HG02973 (cell line): Measurements from ENCODE around the gene SMARCA2.

Experiments
- ATAC-seq: cut with Tn5 transposase; IDR thresholded peaks from one replicate; pipeline ENCODE4 v1.9.1; 2021; ENCODE audit warnings: moderate library complexity; ENCODE audit not compliant: unreplicated experiment

SMARCA2 gene

DNA sequence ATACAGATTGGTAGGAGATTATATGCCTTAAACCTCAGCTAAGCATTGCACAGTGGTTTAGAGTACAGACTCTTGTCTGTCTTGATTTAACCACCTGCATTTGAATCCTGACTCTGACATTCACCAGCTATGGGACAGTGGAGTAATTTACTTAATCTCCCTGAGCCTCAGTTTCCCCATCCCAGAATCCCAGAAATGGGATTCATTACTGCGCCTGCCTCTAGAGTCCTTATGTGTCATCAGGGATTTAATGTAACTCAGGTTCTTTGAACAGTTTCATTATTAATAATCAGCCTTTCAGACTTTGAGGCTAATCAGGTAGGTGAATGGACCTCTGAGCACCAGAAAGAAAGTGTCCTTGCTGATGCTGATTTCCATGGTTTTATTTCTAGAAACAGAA, 149.1 kb downstream of the SMARCA2 start:
- no peak for ATAC-seq

GRCh38 chr9:2166203-2166602, 151.1 kb downstream of the SMARCA2 start:
- ATAC-seq, result no peak

- ATAC-seq, result no peak
Observed at GRCh38 chr9:2169035-2169434, 153.9 kb downstream of the SMARCA2 start.

GRCh38 chr9:2170722-2171121, 155.6 kb downstream of the SMARCA2 start:
- no peak for ATAC-seq

- no peak for ATAC-seq
Observed at GRCh38 chr9:2173170-2173569, 158.0 kb downstream of the SMARCA2 start.

DNA sequence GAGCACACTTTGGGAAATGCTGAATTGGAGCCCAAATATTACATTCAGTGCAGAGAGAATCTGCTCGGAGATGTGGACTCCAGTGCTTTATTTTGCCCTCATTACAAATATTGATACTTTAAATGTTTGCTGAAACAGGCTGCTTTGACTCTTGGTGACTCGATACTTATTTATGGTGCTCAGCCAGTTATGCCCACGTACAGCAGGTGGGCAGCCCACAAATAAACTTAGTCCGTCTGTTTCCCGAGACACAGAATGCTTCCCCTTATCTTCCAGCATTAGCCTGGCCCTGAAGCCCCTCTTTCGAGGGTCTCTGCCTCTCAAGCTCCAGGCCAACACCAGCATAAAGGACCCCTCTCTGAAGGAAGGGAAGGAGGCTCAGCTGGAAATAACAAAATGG, 158.7 kb downstream of the SMARCA2 start:
- no peak for ATAC-seq

GRCh38 chr9:2174306-2174705, 159.2 kb downstream of the SMARCA2 start:
- no peak for ATAC-seq

DNA sequence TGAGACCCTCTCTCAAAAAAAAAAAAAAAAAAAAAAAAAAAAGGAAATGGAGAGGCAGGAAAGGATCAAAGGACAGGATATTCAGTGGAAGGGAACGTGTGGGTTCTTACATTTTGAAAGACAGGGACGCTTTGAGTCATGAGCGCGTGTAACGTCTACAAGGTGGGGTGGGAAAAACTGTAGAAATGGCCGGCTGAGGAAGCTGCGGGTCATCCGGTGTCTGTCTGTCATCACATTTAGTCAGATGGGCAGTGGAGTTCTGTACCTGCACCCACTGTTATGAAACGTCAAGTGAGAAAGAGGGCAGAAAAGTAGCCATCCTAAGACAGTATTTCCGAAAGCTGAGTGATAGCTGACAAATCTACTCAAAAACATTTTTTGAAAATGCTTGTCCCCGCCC, 159.8 kb downstream of the SMARCA2 start:
- ATAC-seq, result no peak

GRCh38 chr9:2177121-2177520, 162.0 kb downstream of the SMARCA2 start:
- ATAC-seq, result no peak

DNA sequence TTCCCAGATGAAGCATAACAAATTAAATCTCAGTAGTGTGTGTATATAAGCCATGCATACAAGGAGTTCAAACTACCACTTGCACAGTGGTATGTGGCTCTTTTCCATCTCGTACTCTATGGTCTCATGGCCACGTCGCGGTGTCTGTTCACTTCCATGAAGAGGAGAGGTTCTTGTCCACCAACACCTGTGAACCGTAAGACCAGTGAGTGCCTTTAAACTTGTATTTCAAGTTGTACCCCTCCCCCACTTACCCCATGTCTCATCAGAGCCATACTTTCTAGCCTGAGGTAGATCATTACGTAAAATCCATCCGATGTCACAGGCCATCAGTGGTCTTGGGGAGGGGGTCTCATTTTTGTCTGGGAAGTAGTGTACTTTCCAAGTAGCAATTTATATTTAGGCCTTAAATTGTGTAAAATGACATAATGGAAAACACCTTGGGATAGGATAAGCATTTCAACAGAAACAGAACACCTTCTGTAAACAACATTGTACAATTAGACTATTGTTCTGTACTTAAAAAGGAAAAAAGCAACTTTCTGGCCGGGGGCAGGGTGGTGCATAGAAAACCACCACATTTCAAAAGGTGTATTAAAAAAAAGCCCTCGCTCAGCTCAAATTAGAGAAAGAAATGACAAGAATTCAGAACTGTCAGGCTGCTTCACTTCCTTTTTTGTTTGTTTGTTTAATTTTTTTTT, 163.0 kb downstream of the SMARCA2 start:
- ATAC-seq, result no peak

- ATAC-seq, result no peak
Observed at GRCh38 chr9:2179567-2179966, 164.4 kb downstream of the SMARCA2 start.

DNA sequence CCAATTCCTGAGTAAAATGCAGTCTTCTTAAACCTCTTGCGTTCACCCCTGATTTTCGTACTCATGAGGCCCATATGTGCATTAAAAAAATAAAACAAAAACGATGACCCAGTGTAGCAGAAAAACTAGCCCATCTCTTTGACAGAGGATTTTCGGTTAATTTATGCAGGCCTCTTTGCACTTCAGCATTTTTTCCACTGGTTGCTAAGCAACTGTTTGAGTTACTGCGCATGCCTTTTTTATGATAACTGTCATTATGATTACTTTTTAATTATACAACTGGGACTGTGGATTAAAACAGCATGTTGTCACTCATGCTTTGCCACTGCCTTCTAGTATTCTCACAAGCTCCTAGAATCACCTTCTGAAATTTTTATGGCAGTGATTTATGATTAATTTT, 165.0 kb downstream of the SMARCA2 start:
- ATAC-seq, result no peak

- no peak for ATAC-seq
Observed at GRCh38 chr9:2180704-2181103, 165.6 kb downstream of the SMARCA2 start.

DNA sequence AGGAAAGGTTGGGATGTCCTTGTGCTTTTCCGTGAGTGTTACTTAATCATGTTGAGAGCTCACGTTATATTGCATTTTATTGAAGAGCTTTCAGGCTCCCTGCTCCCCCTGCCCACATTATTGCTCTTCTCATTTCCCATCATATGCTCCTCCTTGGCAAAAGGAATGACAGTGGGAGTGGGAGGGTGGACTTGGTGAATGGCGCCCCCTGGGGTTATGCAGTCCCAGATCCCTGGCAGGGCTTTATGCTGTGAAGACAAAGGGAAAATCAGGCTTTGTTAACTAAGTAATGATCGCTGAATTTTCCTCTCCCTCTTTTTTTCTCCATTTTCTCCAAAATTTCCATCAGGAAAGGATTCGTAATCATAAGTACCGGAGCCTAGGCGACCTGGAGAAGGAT, 166.6 kb downstream of the SMARCA2 start:
- ATAC-seq, result no peak

GRCh38 chr9:2190939-2191608, 175.9 kb downstream of the SMARCA2 start:
- ATAC-seq, result no peak

DNA sequence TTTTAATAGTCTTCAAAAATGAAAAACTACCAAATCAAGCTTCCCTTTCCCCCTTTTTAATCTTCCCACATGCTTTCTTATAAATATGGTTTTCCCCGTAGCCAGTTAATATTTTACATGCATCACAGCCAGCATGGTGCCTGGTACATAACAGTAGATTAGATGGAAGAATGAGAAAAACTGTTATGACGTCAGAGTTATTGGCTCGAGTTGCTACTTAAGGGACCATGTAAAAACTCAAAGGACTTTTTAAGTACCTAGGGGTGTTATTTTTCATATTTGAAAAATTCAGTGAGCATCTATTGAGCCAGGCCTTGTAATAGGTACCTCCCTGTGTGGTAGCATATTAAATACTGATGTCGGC, 176.4 kb downstream of the SMARCA2 start:
- ATAC-seq, result no peak

DNA sequence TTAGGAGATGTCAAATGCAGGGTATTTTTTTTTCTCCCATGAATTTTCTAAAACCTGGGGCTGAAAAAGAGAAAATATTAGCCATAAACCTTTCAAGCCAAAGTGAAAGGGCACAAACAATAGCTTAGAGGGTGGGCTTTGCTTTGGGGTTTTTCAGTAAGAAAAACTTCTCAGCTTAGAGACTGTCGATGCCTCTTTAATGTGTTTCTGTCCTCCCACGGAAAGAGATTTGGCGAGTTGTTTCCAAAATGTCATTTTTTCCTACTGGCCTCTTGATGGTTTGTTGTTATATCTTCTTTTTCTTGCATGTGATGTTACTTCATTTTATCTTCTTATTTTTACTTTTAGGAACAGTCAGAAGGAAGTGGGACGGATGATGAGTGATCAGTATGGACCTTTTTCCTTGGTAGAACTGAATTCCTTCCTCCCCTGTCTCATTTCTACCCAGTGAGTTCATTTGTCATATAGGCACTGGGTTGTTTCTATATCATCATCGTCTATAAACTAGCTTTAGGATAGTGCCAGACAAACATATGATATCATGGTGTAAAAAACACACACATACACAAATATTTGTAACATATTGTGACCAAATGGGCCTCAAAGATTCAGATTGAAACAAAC, 177.3 kb downstream of the SMARCA2 start:
- no peak for ATAC-seq

DNA sequence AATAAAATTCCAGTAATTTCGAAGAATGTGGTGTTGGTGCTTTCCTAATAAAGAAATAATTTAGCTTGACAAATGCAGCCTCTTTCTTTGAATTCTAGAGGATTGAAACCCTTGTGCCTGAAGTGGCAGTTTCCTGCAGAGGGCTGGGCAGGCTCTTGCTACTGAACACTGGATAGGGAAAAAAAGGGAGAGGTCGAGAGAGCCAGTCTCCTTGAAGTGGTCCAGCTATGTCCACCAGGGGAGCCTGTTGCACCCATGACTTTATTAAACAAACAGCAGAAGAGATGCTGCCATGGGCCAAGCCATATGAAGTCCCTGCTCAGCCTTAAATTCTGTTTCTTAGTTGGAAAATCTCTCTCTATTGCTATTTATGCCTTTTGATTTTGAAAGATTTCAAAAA, 178.4 kb downstream of the SMARCA2 start:
- no peak for ATAC-seq

GRCh38 chr9:2195211-2195610, 180.1 kb downstream of the SMARCA2 start:
- no peak for ATAC-seq

GRCh38 chr9:2196757-2197156, 181.6 kb downstream of the SMARCA2 start:
- no peak for ATAC-seq

DNA sequence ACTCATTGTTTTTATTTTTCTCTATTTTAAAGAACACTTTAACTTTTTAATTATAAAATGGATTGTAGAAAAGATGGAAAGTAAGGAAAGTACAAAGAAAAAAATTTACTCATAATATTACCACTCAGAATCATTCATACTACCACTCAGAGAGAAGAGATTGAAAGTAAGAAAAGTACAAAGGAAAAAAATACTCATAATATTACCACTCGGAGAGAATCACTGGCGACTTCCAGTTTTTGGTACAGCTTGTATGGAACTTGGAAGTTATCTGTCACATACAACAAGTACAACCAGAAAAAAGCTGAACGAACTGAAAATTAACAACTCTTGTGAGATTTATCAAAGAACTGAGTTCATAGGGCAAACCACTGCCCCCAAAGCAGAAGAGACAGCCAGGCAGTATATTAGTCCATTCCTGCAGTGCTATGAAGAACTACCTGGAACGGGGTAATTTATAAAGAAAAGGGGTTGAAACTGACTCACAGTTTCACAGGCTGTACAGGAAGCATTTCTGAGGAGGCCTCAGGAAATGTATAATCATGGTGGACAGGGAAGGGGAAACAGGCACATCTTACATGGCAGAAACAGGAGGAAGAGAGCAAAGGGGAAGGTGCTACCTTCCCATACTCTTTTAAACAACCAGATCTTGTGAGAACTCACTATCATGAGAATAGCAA, 183.9 kb downstream of the SMARCA2 start:
- ATAC-seq, result no peak
